K562 (cell line): Measurements from ENCODE around the gene SHBG. TPM values are rescaled to one million over a fixed set of nuclear protein-coding genes. Genes with fewer than 3 reads are reported as not detected.

Experiments used
- CREM ChIP-seq: IDR thresholded peaks from 2 replicates; pipeline ENCODE4 v1.6.1; 2014; ENCODE audit warnings: antibody characterized with exemption, low read depth
- FOSL1 ChIP-seq: fragments of 200-800 bp; sonication (Bioruptor generic); conservative IDR thresholded peaks from 2 replicates; pipeline ENCODE4 v1.6.1; 2016; ENCODE audit warnings: missing genetic modification characterization, missing compliant biosample characterization
- FOXP1 ChIP-seq: sonication (generic); formaldehyde crosslinking; IDR thresholded peaks from 2 replicates; pipeline ENCODE4 v1.8.0; 2022; ENCODE audit warnings: mild to moderate bottlenecking, missing genetic modification reagents
- FOXP4 ChIP-seq: sonication (generic); formaldehyde crosslinking; IDR thresholded peaks from 2 replicates; pipeline ENCODE4 v1.8.0; 2022; ENCODE audit warnings: mild to moderate bottlenecking, missing genetic modification reagents, borderline replicate concordance
- JUND ChIP-seq, 2 experiments: IDR thresholded peaks; 2 replicates in 1 of 2; 3 replicates in 1 of 2; pipeline ENCODE4 v1.6.1; 2011; ENCODE audit warnings: borderline replicate concordance in 2 of 2, low read depth in 2 of 2, low read length in 2 of 2, improper control_type of control experiment in 1 of 2, missing biosample characterization in 1 of 2, missing genetic modification characterization in 1 of 2, missing genetic modification reagents in 1 of 2
- LARP7 ChIP-seq: fragments of 450-650 bp; IDR thresholded peaks from 2 replicates; pipeline ENCODE4 v1.6.1; 2016
- MTA1 ChIP-seq: fragments of 450-650 bp; IDR thresholded peaks from 2 replicates; pipeline ENCODE4 v1.6.1; 2017; ENCODE audit warnings: borderline replicate concordance
- NFIX ChIP-seq: fragments of 250-450 bp; sonication (Bioruptor Pico); IDR thresholded peaks from 2 replicates; pipeline ENCODE4 v1.4.0; 2020; ENCODE audit warnings: low read depth, mild to moderate bottlenecking, moderate library complexity
- PHTF2 ChIP-seq: fragments of 250-450 bp; sonication (Bioruptor Pico); IDR thresholded peaks from 2 replicates; pipeline ENCODE4 v1.5.0; 2021; ENCODE audit warnings: mild to moderate bottlenecking
- POLR2AphosphoS2 ChIP-seq: IDR thresholded peaks from 2 replicates; pipeline ENCODE4 v1.6.1; 2012; ENCODE audit warnings: low read length, improper control_type of control experiment
- POLR2AphosphoS5 ChIP-seq: IDR thresholded peaks from 2 replicates; pipeline ENCODE4 v1.6.1; 2011; ENCODE audit warnings: mild to moderate bottlenecking, low read depth, low read length, moderate library complexity; ENCODE audit not compliant: control insufficient read depth, insufficient read depth
- RBFOX2 ChIP-seq: fragments of 200-400 bp; formaldehyde crosslinking; IDR thresholded peaks from 2 replicates; pipeline ENCODE4 v1.6.1; 2017; ENCODE audit warnings: low read depth, mild to moderate bottlenecking, low read length, moderate library complexity
- SMARCA4 ChIP-seq: fragments of 450-650 bp; IDR thresholded peaks from 2 replicates; pipeline ENCODE4 v1.6.1; 2016
- SNRNP70 ChIP-seq: fragments of 200-400 bp; formaldehyde crosslinking; optimal IDR thresholded peaks from 2 replicates; pipeline ENCODE3; 2017; ENCODE audit warnings: low read depth, low read length
- SP1 ChIP-seq: sonication (generic); formaldehyde crosslinking; IDR thresholded peaks from 2 replicates; pipeline ENCODE4 v1.8.1; 2022; ENCODE audit warnings: mild to moderate bottlenecking, missing genetic modification reagents
- TCF7L2 ChIP-seq: fragments of 150-350 bp; IDR thresholded peaks from 2 replicates; pipeline ENCODE4 v1.6.1; 2016; ENCODE audit warnings: low read depth, mild to moderate bottlenecking, low read length, moderate library complexity
- VEZF1 ChIP-seq: fragments of 200-800 bp; sonication (Bioruptor generic); IDR thresholded peaks from 2 replicates; pipeline ENCODE4 v1.6.1; 2017; ENCODE audit warnings: missing genetic modification characterization, missing compliant biosample characterization
- ZNF518B ChIP-seq: fragments of 250-450 bp; sonication (Bioruptor Pico); IDR thresholded peaks from 2 replicates; pipeline ENCODE4 v1.5.0; 2021; ENCODE audit warnings: mild to moderate bottlenecking, moderate library complexity
- ZNF551 ChIP-seq: fragments of 250-450 bp; sonication (Bioruptor Pico); IDR thresholded peaks from 2 replicates; pipeline ENCODE4 v1.5.0; 2021; ENCODE audit warnings: mild to moderate bottlenecking, moderate library complexity
- polyA plus RNA-seq, 8 experiments: library from polyadenylated mRNA; depleted of rRNA in 4 of 8; stranded (reverse) in 5 of 8; unstranded in 3 of 8; fragments of >200 nt; fragmentation: Nextera tagmentation in 2 of 8; fragmentation: Illumina TruSeq in 1 of 8; extraction: Ambion mirVana in 2 of 8; extraction: Trizol in 1 of 8; gene quantifications; 2 replicates each; pipeline versions ENCODE4 v1.2.1 to v1.2.3, GENCODE V29; 2011 to 2014; ENCODE audit warnings: inconsistent platforms in 1 of 8, missing spikeins in 1 of 8
- total RNA-seq, 7 experiments: library from RNA; depleted of rRNA in 6 of 7; stranded (reverse); fragments of >200 nt in 6 of 7; fragmentation: Illumina TruSeq in 2 of 7; extraction: Trizol in 2 of 7; gene quantifications; 2 replicates each; pipeline versions ENCODE4 v1.2.1 to v1.2.3, GENCODE V29; 2011 to 2021; ENCODE audit warnings: low replicate concordance in 1 of 7
- TF ChIP-seq, protein P1 (sequence below): fragments of 450-650 bp; IDR thresholded peaks from 2 replicates; pipeline ENCODE4 v1.6.1; 2016; ENCODE audit warnings: low read depth, mild to moderate bottlenecking, moderate library complexity

SHBG gene
- total and polyA plus RNA-seq, 9 of the 15 experiments (the other 6 are each of a cell fraction or from before 2014, with no cell fraction given) = not detected

DNA sequence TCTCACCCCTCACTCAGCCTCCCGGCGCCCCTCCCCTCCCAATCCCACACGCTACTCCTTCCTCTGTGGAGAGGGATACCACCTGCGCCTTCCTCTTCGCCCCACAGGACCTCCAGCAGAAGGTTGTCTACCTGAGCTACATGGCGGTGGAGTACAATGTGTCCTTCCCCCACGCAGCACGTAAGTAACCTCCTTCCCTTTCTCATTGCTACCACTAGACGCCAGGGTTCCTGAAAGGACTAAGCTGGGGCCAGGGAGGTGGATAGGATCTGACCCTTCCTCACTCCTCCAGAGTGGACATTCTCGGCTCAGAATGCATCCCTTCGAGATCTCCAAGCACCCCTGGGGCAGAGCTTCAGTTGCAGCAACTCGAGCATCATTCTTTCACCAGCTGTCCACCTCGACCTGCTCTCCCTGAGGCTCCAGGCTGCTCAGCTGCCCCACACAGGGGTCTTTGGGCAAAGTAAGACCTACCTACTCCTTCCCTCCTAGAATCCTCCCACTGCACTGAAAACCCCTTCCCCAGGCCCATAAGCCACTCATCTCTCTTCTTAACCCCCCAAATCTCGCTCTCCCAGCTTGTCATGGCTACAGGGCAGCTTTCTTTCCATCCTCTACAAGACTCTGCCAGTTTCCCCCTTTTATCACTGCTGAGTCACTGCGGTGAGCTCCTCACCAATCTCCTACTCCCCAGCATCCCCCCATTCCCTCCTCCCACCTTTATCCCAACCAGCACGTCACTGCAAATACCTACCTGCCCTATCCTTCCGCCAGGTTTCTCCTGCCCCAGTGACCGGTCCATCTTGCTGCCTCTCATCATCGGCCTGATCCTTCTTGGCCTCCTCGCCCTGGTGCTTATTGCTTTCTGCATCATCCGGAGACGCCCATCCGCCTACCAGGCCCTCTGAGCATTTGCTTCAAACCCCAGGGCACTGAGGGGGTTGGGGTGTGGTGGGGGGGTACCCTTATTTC, 49.0 kb upstream of the SHBG start (continued):
- no peak for TF ChIP-seq ZNF518B (CRISPR knock-in tag)
- 0 out of 2 replicates have a peak, but pooled peaks have one; percentile 26 for TF ChIP-seq MTA1
- no peak for TF ChIP-seq FOXP1 (CRISPR knock-in tag)
- TF ChIP-seq PHTF2 (CRISPR knock-in tag) = no peak
- TF ChIP-seq, protein P1, sequence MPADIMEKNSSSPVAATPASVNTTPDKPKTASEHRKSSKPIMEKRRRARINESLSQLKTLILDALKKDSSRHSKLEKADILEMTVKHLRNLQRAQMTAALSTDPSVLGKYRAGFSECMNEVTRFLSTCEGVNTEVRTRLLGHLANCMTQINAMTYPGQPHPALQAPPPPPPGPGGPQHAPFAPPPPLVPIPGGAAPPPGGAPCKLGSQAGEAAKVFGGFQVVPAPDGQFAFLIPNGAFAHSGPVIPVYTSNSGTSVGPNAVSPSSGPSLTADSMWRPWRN = no peak
- TF ChIP-seq ZNF551 = no peak
- peak; percentile 63 for TF ChIP-seq FOSL1
- no peak for TF ChIP-seq POLR2AphosphoS2
- no peak for TF ChIP-seq POLR2AphosphoS5
- no peak for TF ChIP-seq TCF7L2
- peak; percentile 62; the same call in 1 of the 2 replicates for TF ChIP-seq SMARCA4
- peak; percentile 59 for TF ChIP-seq VEZF1 (CRISPR knock-in tag)
- no peak for TF ChIP-seq RBFOX2
- TF ChIP-seq JUND (IDR thresholded peaks at IDR 0.05; ENCODE audit: borderline replicate concordance, low read depth, low read length) = peak; percentile 68
- peak; percentile 45; the same call in 1 of the 3 replicates for TF ChIP-seq JUND (tag; IDR thresholded peaks at IDR 0.05; ENCODE audit: borderline replicate concordance, low read depth, low read length)
- no peak for TF ChIP-seq FOXP4 (CRISPR knock-in tag)
- TF ChIP-seq LARP7 = no peak
- TF ChIP-seq CREM = peak; percentile 46
- no peak for TF ChIP-seq SP1 (CRISPR knock-in tag)
- TF ChIP-seq NFIX (CRISPR knock-in tag) = no peak
- no peak for TF ChIP-seq SNRNP70
